ENCODE results near the gene DAGLB.
"Not testable (repeated sequence)": the region's sequence is repeated elsewhere in the genome, so short reads cannot be mapped to it uniquely, and the experiment has no call there.

DAGLB gene

DNA sequence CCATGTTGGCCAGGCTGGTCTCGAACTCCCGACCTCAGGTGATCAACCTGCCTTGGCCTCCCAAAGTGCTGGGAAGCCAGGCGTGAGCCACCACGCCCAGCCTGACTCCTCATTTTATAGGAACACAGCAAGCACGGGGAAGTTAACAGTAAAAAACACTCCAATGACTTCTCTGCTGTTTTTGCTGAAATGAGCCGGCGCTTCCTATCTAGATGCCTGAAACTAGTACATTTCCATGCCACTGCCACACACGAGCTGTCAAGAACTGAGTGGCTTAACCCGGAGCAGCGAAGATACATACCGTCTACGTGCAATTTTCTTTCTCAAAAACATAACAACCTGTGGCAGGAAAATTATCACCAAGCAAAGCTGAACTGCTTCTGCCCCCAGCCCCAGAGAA is 16.8 kb downstream of the DAGLB start:
- no peak for DNase-seq (ENCODE audit: low spot score)

DNA sequence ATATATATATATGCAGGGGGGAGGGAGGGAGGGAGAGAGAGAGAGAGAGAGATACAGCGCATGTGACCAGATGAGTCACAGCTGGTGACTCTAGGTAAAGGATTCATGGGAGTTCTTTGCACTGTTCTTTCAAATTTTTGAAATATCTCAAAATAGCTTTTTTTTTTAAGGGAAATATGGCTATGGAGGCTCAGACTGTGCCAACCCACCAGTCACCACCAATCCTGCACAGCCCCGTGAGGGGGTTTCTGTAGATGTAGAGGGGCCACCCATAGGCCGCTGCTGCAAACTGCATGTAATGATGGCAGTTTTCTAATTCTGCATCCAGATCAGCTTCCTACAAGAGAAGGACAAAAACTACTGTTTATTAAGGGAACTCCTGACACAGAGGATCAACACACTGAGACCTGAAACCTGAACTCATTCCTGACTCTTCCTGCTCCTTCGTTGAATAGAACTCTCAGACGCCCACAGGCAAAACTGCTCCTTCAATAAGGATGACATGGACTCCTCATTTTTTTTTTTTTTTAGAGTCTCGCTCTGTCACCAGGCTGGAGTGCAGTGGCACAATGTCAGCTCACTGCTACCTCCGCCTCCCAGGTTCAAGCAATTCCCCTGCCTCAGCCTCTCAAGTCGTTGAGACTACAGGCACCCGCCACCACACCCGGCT is 17.3 kb downstream of the DAGLB start:
- DNase-seq (ENCODE audit: low spot score) = no peak

DNA sequence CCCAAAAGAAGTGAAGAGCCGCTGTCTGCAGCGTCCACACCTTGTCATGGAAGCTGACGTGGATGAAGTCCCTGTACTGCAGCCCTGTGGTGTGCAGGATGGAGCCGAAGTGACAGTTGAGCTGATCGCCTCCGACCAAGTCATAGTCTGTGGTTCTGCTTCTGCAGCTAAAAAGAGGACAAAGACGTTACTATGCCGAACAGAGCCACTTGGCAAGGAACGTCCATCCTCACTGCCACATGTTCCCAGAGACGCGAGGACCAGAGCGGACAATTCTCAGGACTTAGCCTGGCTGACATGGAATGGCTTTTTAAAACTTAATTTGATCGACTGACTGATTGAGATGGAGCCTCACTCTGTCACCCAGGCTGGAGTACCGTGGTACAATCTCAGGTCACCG is 21.8 kb downstream of the DAGLB start:
- DNase-seq (ENCODE audit: low spot score) = no peak

- DNase-seq (ENCODE audit: low spot score) = no peak
These were observed 23.6 kb downstream of the DAGLB start for GRCh38 chr7:6423942-6424701.

GRCh38 chr7:6422926-6423632 is 24.7 kb downstream of the DAGLB start:
- no peak for DNase-seq (ENCODE audit: low spot score)

DNA sequence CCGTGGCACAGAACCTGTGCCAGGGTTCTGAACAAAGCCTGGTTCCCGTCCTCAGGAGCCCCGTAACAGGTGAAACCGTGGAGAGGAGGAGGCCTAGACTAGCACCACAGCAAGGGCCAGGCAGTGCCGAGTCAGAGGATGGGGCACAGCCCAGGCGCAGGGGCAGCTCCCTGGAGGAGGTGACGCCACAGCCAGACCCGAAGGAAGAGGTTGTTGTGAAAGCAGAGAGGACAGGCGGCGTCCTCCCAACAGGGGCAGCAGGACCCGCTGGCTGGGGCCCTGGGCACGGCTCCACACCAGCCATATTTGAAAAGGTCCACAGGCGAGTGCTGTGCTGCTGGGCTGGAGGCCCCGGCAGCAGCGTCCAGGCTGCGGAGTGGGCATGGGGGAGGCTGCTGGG is 25.7 kb downstream of the DAGLB start:
- no peak for DNase-seq (ENCODE audit: low spot score)

- no peak for DNase-seq (ENCODE audit: low spot score)
These were observed 27.1 kb downstream of the DAGLB start for GRCh38 chr7:6420680-6421079.

DNA sequence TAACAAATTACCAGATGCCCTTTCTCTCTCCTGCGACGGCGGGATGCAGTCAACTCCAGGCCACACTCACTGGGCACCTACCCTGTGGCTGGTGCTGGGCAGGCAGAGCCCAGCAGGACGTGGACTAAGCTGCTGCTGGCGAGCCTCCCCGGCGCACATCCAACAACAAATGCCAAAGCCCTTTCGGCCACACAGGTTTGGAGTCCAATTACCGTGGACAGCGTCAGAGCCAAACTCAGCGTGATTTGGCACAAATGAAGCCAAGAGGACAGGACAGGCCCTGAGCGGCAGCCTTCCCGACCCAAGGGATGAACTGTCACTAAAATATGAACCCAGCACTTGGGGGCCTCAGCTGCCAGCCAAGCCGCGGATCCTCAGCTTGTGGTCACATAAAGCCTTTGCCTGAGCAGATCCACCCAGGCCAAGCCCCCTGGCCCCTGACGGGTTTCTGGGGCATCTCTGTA is 28.4 kb downstream of the DAGLB start:
- DNase-seq (ENCODE audit: low spot score) = no peak

DNA sequence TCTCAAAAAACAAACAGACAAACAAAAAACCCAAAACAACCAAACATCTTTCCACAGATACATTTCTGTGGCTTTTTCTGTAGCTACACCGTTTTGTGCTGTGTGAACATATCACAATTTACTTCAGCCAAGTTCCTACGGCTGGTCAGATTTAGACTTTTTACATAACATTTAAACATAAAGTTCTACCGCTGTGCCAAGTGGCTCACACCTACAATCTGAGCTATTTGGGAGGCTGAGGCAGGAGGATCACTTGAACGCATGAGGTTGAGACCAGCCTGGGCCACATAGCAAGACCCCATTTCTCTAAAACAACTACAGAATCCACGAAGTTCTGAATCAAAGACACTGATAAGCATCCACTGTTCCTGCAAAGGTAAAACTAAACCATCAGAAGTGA is 30.3 kb downstream of the DAGLB start:
- no peak for DNase-seq (ENCODE audit: low spot score)

DNA sequence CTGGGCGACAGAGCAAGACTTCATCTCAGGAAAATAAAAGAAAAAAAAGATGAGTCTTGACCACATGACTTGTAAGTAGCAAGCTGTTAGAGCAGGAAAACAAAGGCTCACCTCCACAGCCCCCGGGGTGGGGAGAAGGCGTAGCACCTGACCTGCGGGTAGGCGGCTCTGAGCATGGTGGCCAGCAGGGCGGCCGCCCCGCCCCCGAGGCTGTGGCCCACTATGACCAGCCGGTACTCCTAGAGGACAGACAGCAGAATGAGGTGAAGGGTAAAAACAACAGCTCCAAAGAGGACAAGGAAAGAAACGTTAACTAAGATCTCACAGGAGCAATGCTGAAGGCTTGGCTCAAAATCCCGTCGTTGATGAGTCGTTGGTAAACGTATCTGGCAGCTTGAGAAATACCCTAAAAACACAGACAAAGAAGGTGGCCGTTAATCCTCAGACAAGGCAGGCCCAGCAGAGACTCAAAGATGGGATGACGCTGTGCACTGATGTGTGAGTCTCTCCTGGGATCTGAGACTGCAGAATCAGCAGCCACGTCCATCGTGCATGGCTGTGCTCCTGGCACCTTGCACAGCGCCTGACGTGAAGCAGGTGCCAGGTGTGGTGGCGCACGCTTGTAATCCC is 31.1 kb downstream of the DAGLB start:
- no peak for DNase-seq (ENCODE audit: low spot score)

DNA sequence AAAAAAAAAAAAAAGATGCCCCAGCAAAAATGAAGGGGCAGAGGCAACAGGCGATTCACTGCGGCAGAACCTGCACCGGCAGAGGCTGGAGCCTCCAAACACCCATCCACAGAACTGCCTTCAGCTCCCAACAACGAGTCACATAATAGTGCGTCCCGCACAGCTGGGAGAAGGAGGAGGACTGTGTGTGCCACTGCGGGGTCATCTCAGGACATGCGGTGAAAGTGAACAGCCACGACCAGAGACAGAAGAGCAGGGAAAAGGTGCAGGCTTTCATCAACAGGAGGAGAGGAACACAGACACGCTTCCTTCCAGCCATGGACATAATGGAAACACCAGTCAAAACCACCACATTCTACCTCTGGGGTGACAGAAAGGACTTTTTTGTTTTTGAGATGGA is 34.1 kb downstream of the DAGLB start:
- no peak for DNase-seq (ENCODE audit: low spot score)

GRCh38 chr7:6409944-6410693 is 37.6 kb downstream of the DAGLB start:
- DNase-seq (ENCODE audit: low spot score) = no peak

GRCh38 chr7:6409091-6409490 is 38.7 kb downstream of the DAGLB start:
- DNase-seq (ENCODE audit: low spot score) = no peak

- no peak for DNase-seq (ENCODE audit: low spot score)
These were observed 40.3 kb downstream of the DAGLB start for GRCh38 chr7:6407434-6407833.

- no peak for DNase-seq (ENCODE audit: low spot score)
These were observed 41.6 kb downstream of the DAGLB start for GRCh38 chr7:6406121-6406520.

- DNase-seq (ENCODE audit: low spot score) = no peak
These were observed 43.8 kb downstream of the DAGLB start for GRCh38 chr7:6403907-6404306.

DNA sequence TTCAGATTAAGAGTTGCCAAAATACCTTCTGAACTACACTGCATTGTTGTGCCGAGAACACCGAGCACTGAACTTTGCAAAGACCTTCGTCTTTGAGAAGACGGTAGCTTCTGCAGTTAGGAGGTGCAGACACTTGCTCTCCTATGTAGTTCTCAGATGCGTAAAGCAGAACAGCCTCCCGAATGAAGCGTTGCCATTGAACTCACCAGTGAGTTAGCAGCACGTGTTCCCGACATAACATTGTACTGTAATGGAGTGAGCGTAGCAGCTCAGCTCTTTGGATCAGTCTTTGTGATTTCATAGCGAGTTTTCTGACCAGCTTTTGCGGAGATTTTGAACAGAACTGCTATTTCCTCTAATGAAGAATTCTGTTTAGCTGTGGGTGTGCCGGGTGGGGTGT is 45.0 kb downstream of the DAGLB start:
- no peak for DNase-seq (ENCODE audit: low spot score)

DNA sequence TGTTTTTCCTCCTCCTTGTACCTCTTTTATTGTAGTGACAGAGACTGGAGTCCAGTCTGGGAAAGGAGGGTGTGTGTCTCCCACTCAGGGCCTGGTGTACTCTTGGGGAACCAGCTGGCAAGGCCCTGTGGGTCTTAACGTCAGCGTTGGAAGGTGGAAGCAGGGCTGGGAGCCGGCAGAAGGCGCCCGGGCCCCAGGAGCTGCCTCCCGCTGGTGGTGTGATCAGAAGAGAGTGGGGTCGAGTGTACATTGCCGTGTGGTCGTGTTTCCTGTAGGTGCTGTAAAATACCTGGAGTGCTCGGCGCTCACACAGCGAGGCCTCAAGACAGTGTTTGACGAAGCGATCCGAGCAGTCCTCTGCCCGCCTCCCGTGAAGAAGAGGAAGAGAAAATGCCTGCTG is 45.7 kb downstream of the DAGLB start:
- no peak for DNase-seq (ENCODE audit: low spot score)

DNA sequence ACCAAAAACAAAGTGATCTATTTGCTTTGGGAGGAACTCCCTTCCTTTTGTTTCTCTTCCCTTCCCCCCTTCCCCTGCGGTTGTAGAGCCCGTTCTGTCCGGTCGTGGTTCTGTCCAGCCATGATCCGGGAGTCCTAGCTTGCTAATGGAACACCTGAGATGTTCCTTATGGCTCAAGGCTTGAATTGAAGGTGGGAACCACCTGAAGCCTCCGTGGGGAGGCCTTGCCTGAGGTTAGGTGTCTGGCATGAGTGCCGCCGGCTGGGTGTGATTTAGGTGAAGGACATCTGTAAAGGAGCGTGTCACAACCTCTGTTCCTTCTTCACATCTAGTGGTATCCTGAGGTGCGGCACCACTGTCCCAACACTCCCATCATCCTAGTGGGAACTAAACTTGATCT is 46.2 kb downstream of the DAGLB start:
- no peak for DNase-seq (ENCODE audit: low spot score)

DNA sequence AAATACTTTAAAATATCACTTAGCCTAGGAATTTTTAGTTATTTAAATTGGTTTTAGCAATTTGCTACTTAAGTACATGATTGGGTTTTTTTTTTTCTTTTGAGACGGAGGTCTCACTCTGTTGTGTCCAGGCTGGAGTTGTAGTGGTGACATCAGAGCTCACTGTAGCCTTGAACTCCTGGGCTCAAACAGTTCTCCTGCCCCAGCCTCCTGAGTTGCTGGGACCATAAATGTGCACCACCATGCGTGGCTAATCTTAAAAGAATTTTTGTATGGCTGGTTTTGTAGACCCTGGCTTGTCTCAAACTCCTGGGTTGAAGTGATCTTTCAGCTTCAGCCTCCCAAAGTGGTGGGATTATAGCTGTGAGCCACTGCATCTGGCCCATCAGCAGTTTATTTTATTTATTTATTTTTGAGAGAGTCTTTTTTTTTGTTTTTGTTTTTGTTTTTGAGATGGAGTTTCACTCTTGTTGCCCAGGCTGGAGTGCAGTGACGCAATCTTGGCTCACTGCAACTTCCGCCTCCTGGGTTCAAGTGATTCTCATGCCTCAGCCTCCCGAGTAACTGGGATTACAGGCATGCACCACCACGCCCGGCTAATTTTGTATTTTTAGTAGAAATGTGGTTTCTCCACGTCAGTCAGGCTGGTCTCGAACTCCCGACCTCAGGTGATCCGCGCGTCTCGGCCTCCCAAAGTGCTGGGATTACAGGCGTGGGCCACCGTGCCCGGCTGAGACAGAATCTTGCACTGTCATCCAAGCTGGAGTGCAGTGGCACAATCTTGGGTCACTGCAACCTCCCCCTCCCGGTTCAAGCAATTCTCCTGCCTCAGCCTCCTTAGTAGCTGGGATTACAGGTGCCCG is 47.3 kb downstream of the DAGLB start:
- DNase-seq (ENCODE audit: low spot score) = not testable (repeated sequence)

GRCh38 chr7:6399351-6399750 is 48.4 kb downstream of the DAGLB start:
- DNase-seq (ENCODE audit: low spot score) = no peak
